Measurements from ENCODE around the gene UCP1.
"Not testable (repeated sequence)": the region's sequence is repeated elsewhere in the genome, so short reads cannot be mapped to it uniquely, and the experiment has no call there.

The UCP1 gene

GRCh38 chr4:140513765-140514164, 55.0 kb downstream of the UCP1 start:
- ATAC-seq (replicated peaks); H3K36me3 Mint-ChIP-seq (ENCODE audit: insufficient read depth); H3K4me1 Mint-ChIP-seq (ENCODE audit: low read depth in 2 of 2); H3K4me3 Mint-ChIP-seq; H3K9me3 Mint-ChIP-seq; H3K27ac Mint-ChIP-seq; DNase-seq: not testable (repeated sequence)
- peaks cover 59 to 60% of the 10 kb centered on the region in 2 donors for H3K27me3 Mint-ChIP-seq

Data from effector memory CD8-positive, alpha-beta T cell (primary cell).